ENCODE measurements around the gene UBR1. TPM values are rescaled to one million over a fixed set of nuclear protein-coding genes. Genes with fewer than 3 reads are reported as not detected.
"Not testable (repeated sequence)": the region's sequence is repeated elsewhere in the genome, so short reads cannot be mapped to it uniquely, and the experiment has no call there.

Gene UBR1
- total RNA-seq, 1 donor from 2014 or later: 42.4 TPM

GRCh38 chr15:43067717-43068461, 37.9 kb downstream of the UBR1 start:
- intact Hi-C loops (cut with micrococcal nuclease): no loop called here

GRCh38 chr15:43056696-43057095, 49.1 kb downstream of the UBR1 start:
- intact Hi-C loops (cut with micrococcal nuclease): no loop called here

GRCh38 chr15:43052860-43053259, 53.0 kb downstream of the UBR1 start:
- intact Hi-C loops (cut with micrococcal nuclease): no loop called here

- intact Hi-C loops (cut with micrococcal nuclease): no loop called here
These were observed 56.9 kb downstream of the UBR1 start for GRCh38 chr15:43048935-43049334.

- intact Hi-C loops (cut with micrococcal nuclease): no loop called here
These were observed 59.4 kb downstream of the UBR1 start for GRCh38 chr15:43046484-43046883.

- intact Hi-C loops (cut with micrococcal nuclease): no loop called here
These were observed 63.0 kb downstream of the UBR1 start for GRCh38 chr15:43042885-43043284.

GRCh38 chr15:43041085-43041484, 64.8 kb downstream of the UBR1 start:
- intact Hi-C loops (cut with micrococcal nuclease): not testable (repeated sequence)

- intact Hi-C loops (cut with micrococcal nuclease): not testable (repeated sequence)
These were observed 70.6 kb downstream of the UBR1 start for GRCh38 chr15:43035240-43035639.

GRCh38 chr15:43029476-43029875, 76.4 kb downstream of the UBR1 start:
- intact Hi-C loops (cut with micrococcal nuclease): no loop called here

- intact Hi-C loops (cut with micrococcal nuclease): no loop called here
These were observed 80.7 kb downstream of the UBR1 start for GRCh38 chr15:43025150-43025549.

GRCh38 chr15:43014671-43015070, 91.2 kb downstream of the UBR1 start:
- intact Hi-C loops (cut with micrococcal nuclease): not testable (repeated sequence)

- intact Hi-C loops (cut with micrococcal nuclease): no loop called here
These were observed 96.6 kb downstream of the UBR1 start for GRCh38 chr15:43009206-43009605.

- intact Hi-C loops (cut with micrococcal nuclease): no loop called here
These were observed 97.7 kb downstream of the UBR1 start for GRCh38 chr15:43008150-43008549.

GRCh38 chr15:43007551-43007950, 98.3 kb downstream of the UBR1 start:
- intact Hi-C loops (cut with micrococcal nuclease): no loop called here

- intact Hi-C loops (cut with micrococcal nuclease): no loop called here
These were observed 98.8 kb downstream of the UBR1 start for GRCh38 chr15:43006991-43007390.

GRCh38 chr15:43004886-43005595, 100.8 kb downstream of the UBR1 start:
- intact Hi-C loops (cut with micrococcal nuclease): not testable (repeated sequence)

- intact Hi-C loops (cut with micrococcal nuclease): no loop called here
These were observed 106.5 kb downstream of the UBR1 start for GRCh38 chr15:42999201-42999779.

GRCh38 chr15:42996871-42997270, 109.0 kb downstream of the UBR1 start:
- intact Hi-C loops (cut with micrococcal nuclease): no loop called here

GRCh38 chr15:42994546-42994945, 111.3 kb downstream of the UBR1 start:
- intact Hi-C loops (cut with micrococcal nuclease): no loop called here

GRCh38 chr15:42992626-42993025, 113.2 kb downstream of the UBR1 start:
- intact Hi-C loops (cut with micrococcal nuclease): no loop called here

- intact Hi-C loops (cut with micrococcal nuclease): no loop called here
These were observed 119.0 kb downstream of the UBR1 start for GRCh38 chr15:42986693-42987342.

- intact Hi-C loops (cut with micrococcal nuclease): loop anchor here (5.0 kb wide), 1 partner anchor 203 kb away; the partner anchor contains the start of gene CCNDBP1
These were observed 121.3 kb downstream of the UBR1 start for GRCh38 chr15:42984493-42985034.

All from T-helper 2 cell treated with Interferon-gamma antibody and Interleukin-4, amounts not matched to agents 100 ng/mL and 5 ng/mL, for 36 hours (primary cell).